DMS79 treated with DMSO at 0.1 percent for 48 hours (cell line): Measurements from ENCODE around the gene ITSN2.

ENCODE experiments used
- DNase-seq: peaks from one replicate; lab custom pipeline; 2025; lab: John Stamatoyannopoulos, UW

ITSN2 gene

DNA sequence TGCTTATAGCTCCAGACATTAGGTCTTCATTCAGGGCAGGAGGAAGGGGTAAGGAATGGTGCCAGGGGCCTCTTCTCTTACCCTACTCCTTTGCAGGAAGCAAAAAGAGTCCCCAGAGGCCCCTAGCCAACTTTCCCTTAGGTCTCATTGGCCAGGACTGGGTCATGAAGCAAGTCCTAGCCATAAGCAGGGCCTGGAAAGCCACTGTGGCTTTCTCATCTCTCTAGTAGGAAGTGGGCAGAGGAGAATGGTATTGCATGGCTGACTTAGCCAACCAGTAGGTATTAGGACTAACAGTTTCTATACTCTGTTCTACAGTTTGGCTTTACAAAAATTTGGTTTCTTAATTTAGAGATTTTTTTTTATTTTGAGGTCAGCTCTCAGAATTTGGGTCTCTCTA is 180.7 kb downstream of the ITSN2 start:
- no peak for DNase-seq

DNA sequence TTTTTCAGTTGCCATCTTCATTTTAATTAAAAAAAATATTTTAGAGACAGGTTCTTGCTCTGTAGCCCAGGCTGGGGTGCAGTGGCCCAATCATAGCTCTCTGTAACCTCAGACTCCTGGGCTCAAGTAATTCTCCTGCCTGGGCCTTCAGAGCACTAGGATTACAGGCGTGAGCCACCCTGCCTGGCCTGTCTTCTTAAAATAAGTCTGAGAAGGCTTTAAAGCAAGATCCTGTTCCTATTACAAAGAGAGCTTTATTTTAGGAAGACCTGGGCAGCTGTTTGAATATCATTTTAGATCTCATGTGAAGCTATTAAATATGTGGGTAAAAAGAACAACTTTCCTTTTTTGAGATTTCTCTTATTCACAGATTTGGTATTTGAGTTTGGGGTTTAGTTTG is 184.0 kb downstream of the ITSN2 start:
- DNase-seq: no peak

DNA sequence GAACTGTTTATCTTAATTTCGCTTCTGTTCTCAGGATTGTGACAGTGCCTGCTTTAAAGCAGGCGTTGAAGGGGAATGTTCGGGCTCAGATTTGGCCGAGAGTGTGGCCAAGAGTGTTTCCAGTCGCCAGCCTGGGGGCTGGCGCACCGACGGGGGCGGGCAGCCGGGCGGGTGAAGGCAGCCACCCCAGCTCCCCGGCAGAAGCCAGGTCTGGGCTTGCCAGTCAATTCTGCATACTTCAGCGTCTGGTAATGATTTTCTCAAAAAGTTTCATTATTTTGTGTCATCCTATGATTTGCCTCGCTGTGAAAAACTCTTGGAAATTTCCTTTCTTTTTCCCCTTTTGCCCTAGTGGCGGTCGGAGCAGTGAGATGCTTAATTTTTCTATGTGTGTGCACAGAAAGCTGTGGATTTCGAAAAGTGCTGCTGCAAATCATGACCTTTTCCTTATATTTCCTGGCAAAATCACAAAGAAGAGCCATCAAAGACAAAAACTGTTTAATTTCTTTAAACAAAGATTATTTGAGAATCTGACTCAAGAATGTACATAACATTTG is 184.6 kb downstream of the ITSN2 start:
- DNase-seq: no peak

DNA sequence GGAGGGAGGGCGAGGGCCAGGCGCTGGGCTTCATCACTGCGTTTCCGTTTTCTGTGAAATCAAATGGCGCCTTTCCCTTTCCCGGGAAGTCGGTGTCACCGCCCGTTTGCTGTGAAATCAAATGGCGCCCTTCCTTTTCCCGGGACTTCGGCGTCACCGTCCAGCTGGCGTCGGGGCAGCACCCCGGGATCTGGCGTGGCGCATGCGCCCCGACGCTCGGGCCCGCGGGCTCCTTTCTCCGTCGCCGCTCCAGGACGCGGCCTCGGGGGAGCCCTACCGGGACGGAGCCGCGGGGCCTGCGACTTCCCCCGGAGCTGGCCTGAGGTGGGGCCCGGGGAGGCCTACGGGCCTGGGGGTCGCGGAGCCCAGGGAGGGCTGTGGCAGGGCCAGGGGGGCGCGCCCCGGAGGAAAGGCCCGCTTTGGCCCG is 185.5 kb downstream of the ITSN2 start, which contains the start of gene FAM228A:
Gene FAM228A, plus strand, starts transcription at position 203 of the 427 bp plus-strand sequence. CDS start 428 bp downstream, outside the sequence.
- DNase-seq: no peak

DNA sequence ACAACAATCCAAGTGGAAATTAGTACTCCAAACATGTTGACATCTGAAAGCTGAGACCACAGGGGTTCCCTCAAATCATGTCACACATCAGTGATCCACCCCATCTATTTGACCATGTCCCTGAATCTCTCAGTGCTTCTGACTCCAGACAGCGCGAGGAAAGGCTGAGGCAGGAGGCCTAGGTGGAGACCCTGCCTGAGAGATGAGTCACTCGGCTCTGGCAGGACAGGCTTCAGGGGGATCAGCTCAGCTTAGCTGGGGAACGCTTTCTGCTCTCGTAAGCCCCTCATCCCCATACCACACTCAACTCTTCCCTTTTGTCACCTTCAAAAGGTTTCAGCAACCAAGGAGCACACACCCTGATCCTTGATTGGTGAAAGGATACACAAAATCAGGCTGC is 191.3 kb downstream of the ITSN2 start:
- no peak for DNase-seq

DNA sequence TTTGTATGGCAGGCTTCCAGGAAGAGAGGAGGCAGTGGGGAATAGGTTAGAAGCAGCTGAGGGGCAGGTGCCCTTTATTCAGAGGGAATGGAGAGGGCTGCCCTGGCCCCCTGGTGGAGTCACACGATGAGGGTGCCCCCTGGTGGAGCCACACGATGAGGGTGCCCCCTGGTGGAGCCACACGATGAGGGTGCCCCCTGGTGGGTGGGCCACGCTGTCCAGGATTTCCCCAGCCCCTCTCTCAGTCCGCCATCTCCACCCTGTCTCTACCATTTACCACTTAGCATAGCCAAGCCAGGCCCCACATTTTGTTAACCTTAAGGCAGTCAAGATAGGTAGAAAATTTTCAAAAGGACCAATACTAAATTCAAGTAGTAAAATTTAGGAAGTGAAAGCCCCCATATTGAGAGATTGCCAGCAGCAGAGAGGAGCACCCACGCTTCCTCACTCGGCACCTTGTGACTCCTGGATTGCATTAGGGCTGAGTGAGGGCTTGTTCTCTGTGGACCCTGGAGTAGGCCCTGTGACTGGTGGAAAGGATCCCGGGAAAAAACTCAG is 195.8 kb downstream of the ITSN2 start:
- DNase-seq: no peak

DNA sequence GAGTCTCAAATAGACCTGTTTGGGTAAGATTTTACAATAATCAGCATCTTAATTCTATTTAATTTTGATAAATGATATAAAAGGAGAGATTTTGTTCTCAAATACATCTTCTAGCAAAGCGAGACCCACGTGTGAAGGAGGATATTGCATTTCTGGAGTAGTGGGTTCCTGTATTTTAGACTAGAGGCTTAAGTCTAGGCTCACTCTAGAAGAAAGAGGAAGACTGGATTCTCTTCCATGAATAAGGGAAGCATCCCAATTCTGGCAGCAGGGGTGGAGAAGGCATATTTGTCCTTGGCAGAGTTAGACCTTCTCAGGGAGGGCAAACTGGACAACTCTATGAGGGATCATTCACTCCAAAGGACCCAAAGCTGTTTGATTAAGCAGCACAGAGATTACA is 196.7 kb downstream of the ITSN2 start:
- no peak for DNase-seq

DNA sequence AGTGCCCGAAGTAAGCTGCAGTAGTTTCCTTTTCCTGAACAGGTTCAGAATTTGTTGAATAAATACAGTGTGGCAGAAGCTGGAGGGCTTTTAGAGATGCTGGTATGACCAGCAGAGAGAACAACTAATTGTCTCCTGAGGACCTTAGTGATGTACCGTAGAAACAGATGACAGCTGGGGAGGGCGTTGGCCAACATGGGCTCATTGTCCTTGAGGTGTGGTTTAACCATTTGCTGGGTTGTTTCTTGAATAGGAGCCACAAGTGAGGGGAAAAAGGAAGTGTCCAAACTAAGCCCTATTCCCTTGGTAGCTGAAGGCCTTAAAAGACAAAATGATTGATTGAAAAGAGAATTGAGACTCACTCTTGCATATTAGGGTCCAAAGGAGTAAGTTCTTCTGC is 197.2 kb downstream of the ITSN2 start:
- no peak for DNase-seq

DNA sequence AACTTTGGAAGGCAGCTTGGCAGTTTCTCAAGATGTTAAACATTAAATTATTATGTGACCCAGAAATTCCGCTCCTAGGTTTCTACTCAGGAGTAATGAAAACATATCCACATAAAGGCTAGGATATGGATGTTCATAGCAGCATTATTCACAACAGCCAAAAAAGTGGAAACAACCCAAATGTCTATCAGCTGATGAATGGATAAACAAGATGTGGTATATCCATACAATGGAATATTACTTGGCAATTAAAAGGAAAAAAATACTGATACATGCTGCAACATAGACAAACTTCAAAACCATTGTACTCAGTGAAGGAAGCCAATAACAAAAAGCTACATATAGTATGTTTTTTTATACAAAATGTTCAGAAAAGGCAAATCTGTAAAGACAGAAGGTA is 197.8 kb downstream of the ITSN2 start:
- no peak for DNase-seq

DNA sequence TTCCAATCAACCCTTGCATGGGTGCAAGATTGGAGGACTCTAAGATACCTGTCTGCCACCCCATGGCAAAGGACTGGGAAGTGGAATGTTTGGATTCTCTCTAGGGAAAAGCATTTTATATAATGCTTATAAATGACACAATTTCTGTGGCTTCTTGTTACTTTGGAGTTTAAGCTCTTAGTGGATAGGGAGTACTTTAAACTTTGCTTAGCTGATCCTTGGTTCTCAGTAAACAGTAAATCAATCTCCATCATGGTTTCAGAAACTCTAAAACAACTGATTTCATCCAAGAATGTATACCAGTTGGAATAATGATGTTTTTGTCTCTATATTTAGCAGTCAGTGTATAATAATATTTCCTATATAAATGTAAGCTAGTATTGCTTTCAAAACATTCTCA is 199.6 kb downstream of the ITSN2 start:
- DNase-seq: no peak

DNA sequence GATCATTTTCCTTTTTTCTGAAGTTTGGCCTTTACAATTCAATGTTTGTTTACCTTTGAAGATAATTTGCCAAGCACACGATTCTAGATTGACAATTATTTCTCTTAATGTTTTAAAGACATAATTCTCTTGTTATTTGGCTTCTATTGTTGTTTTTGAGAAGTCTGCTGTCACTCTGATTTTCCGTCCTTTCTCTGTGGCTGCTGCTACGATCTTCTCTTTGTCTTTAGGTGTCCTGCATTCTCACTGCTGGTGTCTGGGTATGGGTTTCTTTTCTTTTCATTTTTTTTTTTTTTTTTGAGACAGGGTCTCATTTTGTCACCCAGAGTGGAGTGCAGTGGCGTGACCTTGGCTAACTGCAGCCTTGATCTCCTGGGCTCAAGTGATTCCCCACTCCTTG is 200.6 kb downstream of the ITSN2 start:
- no peak for DNase-seq

DNA sequence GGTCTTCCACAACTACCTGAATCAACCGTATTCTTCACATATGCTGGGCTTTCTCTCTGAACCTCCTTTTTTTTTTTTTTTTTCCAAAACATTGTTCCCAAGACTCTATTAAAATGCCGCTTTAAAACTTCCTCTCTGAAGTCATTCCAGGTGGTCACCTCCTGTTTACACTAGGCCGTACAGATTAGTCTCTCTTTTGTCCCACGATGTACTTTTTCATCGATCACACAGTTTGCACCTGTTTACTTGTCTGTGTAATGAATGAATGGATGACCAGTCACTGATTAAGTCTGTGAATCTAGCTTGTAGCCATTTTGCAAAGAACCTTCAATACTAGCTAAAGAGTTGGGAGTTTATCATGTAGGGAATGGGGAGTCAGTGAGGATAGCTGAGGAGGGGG is 202.2 kb downstream of the ITSN2 start:
- DNase-seq: no peak

DNA sequence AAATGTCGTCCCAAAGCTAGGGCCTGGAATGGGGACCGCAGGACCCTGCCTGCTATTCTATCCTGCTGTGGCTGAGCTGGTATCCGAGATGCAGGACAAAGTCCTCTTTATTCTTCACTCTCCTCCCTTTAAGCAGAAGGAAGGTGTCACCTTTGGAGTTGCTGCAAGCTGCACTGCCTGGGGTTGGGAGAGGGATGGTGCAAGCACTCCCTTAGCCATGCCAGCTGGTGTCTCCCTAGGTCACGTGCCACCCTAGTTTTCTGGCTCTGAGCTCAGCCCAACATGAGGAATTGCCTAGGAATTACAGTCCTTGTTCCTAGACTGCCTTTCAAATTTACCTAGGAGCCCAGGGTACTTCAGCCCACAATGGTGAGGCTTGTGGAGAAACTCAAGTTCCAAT is 206.9 kb downstream of the ITSN2 start:
- DNase-seq: no peak
